OCI-LY1 (cell line): Measurements from ENCODE around the gene CEP104.

Experiments used
- H2AFZ ChIP-seq: fragments of 200-600 bp; sonication (generic), shearing (Covaris generic); 2 replicates; pipeline ENCODE4 v1.6.0; 2014; ENCODE audit warnings: antibody characterized with exemption, mild to moderate bottlenecking, low read length
- H3F3A ChIP-seq: fragments of 200-600 bp; sonication (generic), shearing (Covaris generic); 2 replicates; pipeline ENCODE4 v1.6.0; 2014; ENCODE audit warnings: mild to moderate bottlenecking, antibody characterized with exemption, low read length, moderate library complexity; ENCODE audit not compliant: insufficient read depth
- H3K27ac ChIP-seq: fragments of 200-600 bp; sonication (generic); 2 replicates; pipeline ENCODE4 v1.5.1; 2014; ENCODE audit warnings: low read length, mixed run types, mild to moderate bottlenecking, low read depth; ENCODE audit not compliant: poor library complexity, severe bottlenecking
- H3K27me3 ChIP-seq: fragments of 200-600 bp; sonication (generic); 2 replicates; pipeline ENCODE4 v1.6.0; 2014; ENCODE audit warnings: antibody characterized with exemption, mild to moderate bottlenecking, low read length, moderate library complexity; ENCODE audit not compliant: insufficient read depth
- H3K36me3 ChIP-seq: fragments of 200-600 bp; sonication (generic); 2 replicates; pipeline ENCODE4 v1.6.1; 2014; ENCODE audit warnings: mild to moderate bottlenecking, antibody characterized with exemption, low read length, moderate library complexity, mixed read lengths; ENCODE audit not compliant: insufficient read depth
- H3K4me1 ChIP-seq: fragments of 200-600 bp; sonication (generic); 2 replicates; pipeline ENCODE4 v1.5.1; 2014; ENCODE audit warnings: mild to moderate bottlenecking, low read length, moderate library complexity; ENCODE audit not compliant: insufficient read depth, severe bottlenecking
- H3K4me2 ChIP-seq: fragments of 200-600 bp; sonication (generic), shearing (Covaris generic); 2 replicates; pipeline ENCODE4 v1.6.1; 2014; ENCODE audit warnings: low read length
- H3K4me3 ChIP-seq: fragments of 200-600 bp; sonication (generic); 2 replicates; pipeline ENCODE4 v1.5.1; 2014; ENCODE audit warnings: low read length, low read depth, mild to moderate bottlenecking, mixed read lengths; ENCODE audit not compliant: poor library complexity, severe bottlenecking
- H3K79me2 ChIP-seq: fragments of 200-600 bp; shearing (Covaris generic); 2 replicates; pipeline ENCODE4 v1.6.1; 2016; ENCODE audit warnings: mixed run types, low read length, mixed read lengths; ENCODE audit not compliant: insufficient read depth
- H3K9ac ChIP-seq: fragments of 200-600 bp; sonication (generic), shearing (Covaris generic); 2 replicates; pipeline ENCODE4 v1.6.1; 2014; ENCODE audit warnings: mild to moderate bottlenecking, low read length, mixed read lengths
- H3K9me2 ChIP-seq: fragments of 200-600 bp; sonication (generic), shearing (Covaris generic); 2 replicates; pipeline ENCODE4 v1.6.1; 2014; ENCODE audit warnings: low read depth, mild to moderate bottlenecking, low read length, mixed read lengths
- H3K9me3 ChIP-seq: fragments of 200-600 bp; shearing (Covaris generic); 2 replicates; pipeline ENCODE4 v1.6.1; 2014; ENCODE audit warnings: low read length, mixed read lengths
- H4K20me1 ChIP-seq: fragments of 200-600 bp; sonication (generic), shearing (Covaris generic); 2 replicates; pipeline ENCODE4 v1.6.0; 2016; ENCODE audit warnings: mild to moderate bottlenecking, low read length; ENCODE audit not compliant: insufficient read depth
- EZH2 ChIP-seq: fragments of 200-600 bp; sonication (generic), shearing (Covaris generic); IDR thresholded peaks from 2 replicates; pipeline ENCODE4 v1.8.0; 2017; ENCODE audit warnings: borderline replicate concordance, mixed run types, mild to moderate bottlenecking, antibody characterized with exemption, low read length, moderate library complexity, mixed read lengths
- TF ChIP-seq, protein P1 (sequence below): fragments of 200-600 bp; sonication (generic), shearing (Covaris generic); IDR thresholded peaks from 2 replicates; pipeline ENCODE4 v1.5.1; 2017; ENCODE audit warnings: mild to moderate bottlenecking, antibody characterized with exemption, low read length, moderate library complexity, mixed read lengths

The CEP104 gene

DNA sequence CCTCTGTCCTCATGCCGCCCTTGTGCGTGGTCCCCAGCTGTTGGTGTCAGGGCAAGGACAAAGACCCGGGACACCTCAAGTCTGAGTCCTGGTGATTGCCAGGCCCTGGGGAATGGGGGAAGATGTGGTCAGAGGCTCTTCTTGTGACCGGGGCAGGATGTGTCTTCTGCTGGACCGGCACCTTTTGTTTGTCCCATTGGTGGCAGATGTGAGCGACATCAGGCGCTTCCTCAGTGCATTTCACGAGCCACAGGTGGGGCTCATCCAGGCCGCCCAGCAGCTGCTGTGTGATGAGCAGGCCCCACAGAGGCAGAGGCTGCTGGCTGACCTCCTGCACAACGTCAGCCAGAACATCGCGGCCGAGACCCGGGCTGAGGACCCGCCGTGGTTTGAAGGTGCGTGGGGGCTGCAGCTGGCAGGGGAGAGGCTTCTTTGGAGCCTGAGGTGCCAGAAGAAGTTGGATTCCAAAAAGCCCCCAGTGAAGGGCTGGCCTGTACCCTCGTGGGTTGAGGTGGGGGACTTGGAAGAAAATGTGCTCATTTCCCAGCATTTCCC, 8.7 kb upstream of the CEP104 start:
- no peaks in the 10 kb centered on the region for H4K20me1 ChIP-seq
- no peak overlapping the region for H3K4me2 ChIP-seq
- TF ChIP-seq EZH2, result no peak
- TF ChIP-seq, protein P1, sequence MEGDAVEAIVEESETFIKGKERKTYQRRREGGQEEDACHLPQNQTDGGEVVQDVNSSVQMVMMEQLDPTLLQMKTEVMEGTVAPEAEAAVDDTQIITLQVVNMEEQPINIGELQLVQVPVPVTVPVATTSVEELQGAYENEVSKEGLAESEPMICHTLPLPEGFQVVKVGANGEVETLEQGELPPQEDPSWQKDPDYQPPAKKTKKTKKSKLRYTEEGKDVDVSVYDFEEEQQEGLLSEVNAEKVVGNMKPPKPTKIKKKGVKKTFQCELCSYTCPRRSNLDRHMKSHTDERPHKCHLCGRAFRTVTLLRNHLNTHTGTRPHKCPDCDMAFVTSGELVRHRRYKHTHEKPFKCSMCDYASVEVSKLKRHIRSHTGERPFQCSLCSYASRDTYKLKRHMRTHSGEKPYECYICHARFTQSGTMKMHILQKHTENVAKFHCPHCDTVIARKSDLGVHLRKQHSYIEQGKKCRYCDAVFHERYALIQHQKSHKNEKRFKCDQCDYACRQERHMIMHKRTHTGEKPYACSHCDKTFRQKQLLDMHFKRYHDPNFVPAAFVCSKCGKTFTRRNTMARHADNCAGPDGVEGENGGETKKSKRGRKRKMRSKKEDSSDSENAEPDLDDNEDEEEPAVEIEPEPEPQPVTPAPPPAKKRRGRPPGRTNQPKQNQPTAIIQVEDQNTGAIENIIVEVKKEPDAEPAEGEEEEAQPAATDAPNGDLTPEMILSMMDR, result no peak
- peaks cover 7% of the 10 kb centered on the region for H3K4me1 ChIP-seq
- H3K4me3 ChIP-seq, result no peak overlapping the region
- H3K27me3 ChIP-seq, result no peaks in the 10 kb centered on the region
- no peaks in the 10 kb centered on the region for H3K9me2 ChIP-seq
- H3K27ac ChIP-seq, result no peak overlapping the region
- H3F3A ChIP-seq, result no peaks in the 10 kb centered on the region
- no peak overlapping the region for H3K9ac ChIP-seq
- H3K36me3 ChIP-seq, result peaks cover 61% of the 10 kb centered on the region
- H3K79me2 ChIP-seq, result no peaks in the 10 kb centered on the region
- H3K9me3 ChIP-seq, result no peaks in the 10 kb centered on the region
- no peak overlapping the region for H2AFZ ChIP-seq

DNA sequence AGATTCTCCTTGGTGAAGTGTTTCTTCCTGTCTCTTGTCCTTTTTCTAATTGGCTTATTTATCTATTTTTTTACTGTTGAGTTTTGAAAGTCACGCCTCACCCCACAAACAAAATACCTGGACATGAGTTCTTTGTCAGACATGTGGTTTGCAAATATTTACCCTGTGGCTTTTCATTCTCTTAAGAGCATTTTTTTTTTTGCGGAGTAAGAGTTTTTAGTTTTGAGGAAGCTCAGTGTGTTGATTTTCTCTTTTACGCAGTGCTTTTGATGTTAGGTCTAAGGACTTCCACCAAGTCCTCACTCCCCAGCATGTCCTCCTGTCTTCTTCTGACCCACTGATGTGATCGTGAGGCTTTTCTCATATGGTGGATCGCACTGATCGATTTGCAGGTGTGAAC, 7.9 kb upstream of the CEP104 start:
- H2AFZ ChIP-seq, result no peak overlapping the region
- no peaks in the 10 kb centered on the region for H3K9me2 ChIP-seq
- H3K4me2 ChIP-seq, result no peak overlapping the region

DNA sequence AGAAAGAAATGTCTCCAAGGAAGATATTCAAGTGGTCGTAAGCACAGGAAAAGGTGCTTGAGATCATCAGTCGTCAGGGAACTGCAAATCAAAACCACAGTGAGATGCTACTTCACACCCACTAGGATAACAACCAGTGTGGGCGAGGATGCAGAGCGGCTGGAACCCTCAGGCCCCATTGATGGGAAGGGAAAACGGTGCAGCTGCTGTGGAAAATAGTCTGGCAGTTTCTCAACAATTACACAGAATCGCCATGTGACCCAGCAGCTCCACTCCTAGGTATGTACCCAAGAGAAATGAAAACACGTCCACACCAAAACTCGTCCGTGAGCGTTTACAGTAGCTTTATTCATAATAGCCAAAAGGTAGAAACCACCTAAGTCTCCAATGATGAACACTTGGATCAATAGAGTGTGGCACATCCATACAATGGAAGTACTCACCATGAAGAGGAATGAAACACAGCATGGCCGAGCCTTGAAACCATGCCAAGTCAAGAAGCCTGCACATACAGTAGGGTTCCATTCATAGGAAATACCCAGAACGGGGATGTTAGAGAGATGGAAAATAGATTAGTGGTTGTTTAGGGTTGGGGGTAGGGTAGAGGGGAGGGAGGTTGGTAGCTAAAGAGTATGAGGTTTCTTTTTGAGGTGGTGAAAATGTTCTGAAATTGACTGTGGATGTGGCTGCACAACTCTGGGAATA, 6.4 kb upstream of the CEP104 start:
- no peaks in the 10 kb centered on the region for H3K9me2 ChIP-seq
- H3K4me3 ChIP-seq, result no peak overlapping the region
- TF ChIP-seq, protein P1, result no peak
- no peak for TF ChIP-seq EZH2
- H4K20me1 ChIP-seq, result no peaks in the 10 kb centered on the region
- no peak overlapping the region for H3K27ac ChIP-seq
- peaks cover 19% of the 10 kb centered on the region for H3K4me1 ChIP-seq
- no peak overlapping the region for H2AFZ ChIP-seq
- no peaks in the 10 kb centered on the region for H3F3A ChIP-seq
- no peak overlapping the region for H3K4me2 ChIP-seq
- H3K79me2 ChIP-seq, result peaks cover 6% of the 10 kb centered on the region; the same call in 1 of the 2 replicates
- peaks cover 53% of the 10 kb centered on the region for H3K36me3 ChIP-seq
- no peak overlapping the region for H3K9ac ChIP-seq
- no peaks in the 10 kb centered on the region for H3K9me3 ChIP-seq
- no peaks in the 10 kb centered on the region for H3K27me3 ChIP-seq

More for the DNA sequence above, 7.9 kb upstream of the CEP104 start:
- Histone ChIP-seq H3K36me3 (peaks cover 59% of the 10 kb centered on the region), H3K9me3 (no peaks in the 10 kb centered on the region), H3K4me1 (peaks cover 7% of the 10 kb centered on the region), H3K4me3 (no peak overlapping the region), H3K27ac (no peak overlapping the region), H3K27me3 (no peaks in the 10 kb centered on the region), H3K79me2 (no peaks in the 10 kb centered on the region), H3F3A (no peaks in the 10 kb centered on the region), H3K9ac (no peak overlapping the region), H4K20me1 (no peaks in the 10 kb centered on the region)
- no peak for TF ChIP-seq EZH2
- TF ChIP-seq, protein P1, result no peak
